ENCODE results near the gene DSC3.

Gene DSC3

DNA sequence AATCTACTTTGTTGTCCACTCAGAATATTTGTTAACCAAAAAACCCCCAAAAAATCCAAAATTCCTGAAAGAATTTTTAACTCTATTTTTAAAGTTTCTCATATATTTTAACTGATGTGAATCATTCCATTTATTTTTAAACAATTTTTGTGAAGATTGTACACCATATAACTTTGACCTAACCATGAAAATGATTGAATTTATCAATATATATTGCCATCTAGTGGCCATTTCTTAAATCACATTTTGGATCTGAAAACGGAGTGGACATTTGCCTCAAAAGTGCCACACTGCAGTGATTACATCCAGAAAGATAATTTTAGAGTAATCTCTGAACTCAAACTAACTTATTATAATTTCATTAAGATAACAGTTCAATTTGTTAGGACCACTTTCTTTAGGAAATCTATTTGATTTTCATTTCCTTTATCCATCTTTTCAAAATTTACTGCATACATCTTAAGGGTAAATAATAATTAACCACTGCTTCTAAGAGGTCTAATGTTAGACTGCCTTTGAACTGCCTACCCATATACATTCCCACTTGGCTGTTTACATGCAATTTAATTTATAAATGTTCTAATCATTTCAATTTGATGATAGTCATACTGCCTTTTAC is 71.1 kb downstream of the DSC3 start:
- no peak for DNase-seq (ENCODE audit: low read depth, low spot score)

DNA sequence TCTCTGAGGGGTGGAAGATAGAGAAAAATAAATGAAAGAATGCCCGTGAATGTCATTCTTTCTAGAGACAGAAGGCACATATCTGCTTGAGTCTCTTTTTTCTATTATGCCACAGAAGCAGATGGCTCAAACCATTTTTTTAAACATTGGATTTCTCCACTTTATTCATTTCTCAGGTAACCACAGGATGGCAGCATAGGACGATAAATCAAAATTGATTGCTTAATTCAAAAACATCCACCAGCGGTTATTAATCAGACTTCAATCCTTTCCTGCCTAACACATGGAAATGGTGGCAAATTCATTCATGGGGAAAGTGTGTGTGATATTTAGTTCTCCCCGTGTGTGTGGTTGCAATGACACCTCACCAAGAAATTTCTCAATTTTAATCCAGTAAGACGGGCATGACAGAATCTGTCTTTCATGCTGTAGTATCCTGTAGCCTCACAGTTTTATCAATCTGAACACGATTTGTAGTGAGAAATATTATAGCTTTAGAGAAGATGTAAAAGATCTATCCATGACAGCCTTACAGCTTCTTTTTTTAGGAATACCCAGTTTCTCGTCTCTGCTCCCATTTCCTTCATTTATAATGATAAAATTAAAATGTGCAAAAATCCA is 72.2 kb downstream of the DSC3 start:
- DNase-seq (ENCODE audit: low read depth, low spot score): no peak

GRCh38 chr18:30969670-30970170 is 72.8 kb downstream of the DSC3 start:
- no peak for DNase-seq (ENCODE audit: low read depth, low spot score)

GRCh38 chr18:30967701-30968100 is 74.8 kb downstream of the DSC3 start:
- no peak for DNase-seq (ENCODE audit: low read depth, low spot score)

DNA sequence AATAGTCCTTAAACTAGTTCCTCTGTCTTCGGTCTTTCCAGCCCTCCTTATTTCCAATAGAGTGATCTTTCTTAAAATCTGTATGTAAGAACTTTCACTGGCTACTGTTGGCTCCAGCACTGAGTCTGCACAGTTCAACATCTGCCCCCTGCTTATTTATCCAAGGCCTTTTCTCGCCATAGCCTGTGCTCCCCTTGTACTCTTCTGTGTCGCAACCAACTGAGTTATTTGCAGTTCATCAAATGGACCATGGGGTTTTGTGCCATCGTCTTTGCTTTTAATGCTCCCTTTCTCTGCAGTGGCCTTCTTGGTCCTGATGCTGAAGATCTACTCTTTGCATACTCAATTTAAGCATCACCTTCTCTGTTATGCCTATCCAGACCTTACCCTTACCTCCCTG is 77.3 kb downstream of the DSC3 start:
- DNase-seq (ENCODE audit: low read depth, low spot score): no peak

DNA sequence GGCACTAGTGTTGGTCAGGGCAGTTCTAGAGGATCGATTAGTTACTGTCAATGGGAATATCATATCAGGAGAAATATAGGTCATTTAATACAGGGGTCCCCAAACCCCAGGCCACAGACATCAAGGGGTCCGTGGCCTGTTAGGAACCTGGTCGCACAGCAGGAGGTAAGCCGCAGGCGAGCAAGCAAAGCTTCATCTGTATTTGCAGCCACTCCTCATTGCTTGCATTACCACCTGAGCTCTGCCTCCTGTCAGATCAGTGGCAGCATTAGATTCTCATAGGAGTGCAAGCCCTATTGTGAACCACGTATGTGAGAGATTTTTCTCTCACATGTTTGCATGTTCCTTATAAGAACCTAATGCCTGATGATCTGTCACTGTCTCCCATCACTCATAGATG is 81.9 kb downstream of the DSC3 start:
- no peak for DNase-seq (ENCODE audit: low read depth, low spot score)

DNA sequence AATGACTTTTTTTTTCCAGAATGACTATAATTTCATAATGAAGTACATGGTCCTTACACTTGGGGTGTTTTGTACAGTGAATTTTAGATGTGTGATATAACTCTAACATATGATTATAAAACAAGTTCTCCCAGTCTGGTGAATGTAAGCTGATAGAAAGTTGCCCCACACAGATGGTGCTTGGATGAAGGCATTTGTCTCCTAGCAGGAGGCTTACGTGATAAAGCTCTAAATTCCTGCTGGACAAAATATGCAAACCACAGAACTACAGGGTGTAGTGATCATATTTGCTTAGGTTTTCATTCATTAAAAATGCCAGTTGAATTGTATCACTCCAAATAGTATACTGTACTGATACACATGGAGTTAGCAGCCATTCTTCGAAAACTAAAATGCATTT is 85.5 kb downstream of the DSC3 start:
- no peak for DNase-seq (ENCODE audit: low read depth, low spot score)

- DNase-seq (ENCODE audit: low read depth, low spot score): no peak
These were observed 88.3 kb downstream of the DSC3 start for GRCh38 chr18:30954262-30954661.

DNA sequence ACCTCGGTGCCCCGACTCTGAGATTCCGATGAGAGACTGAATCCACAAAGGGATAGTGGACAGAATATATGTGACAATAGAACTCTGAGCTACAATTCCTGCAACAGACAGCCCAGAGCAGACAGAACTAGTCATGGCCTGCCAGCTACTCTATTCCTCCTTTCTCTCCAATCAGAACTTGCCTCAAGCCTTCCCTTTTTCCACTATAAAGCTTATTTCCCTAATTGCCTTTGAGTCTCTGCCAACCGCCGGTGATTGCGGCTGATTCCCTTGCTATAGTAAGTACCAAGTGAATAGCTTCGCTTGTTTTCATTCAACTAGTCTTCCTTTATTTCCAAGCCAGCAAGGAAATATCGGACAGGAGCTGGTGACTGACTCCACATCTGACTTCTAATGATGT is 96.8 kb downstream of the DSC3 start:
- DNase-seq (ENCODE audit: low read depth, low spot score): no peak

DNA sequence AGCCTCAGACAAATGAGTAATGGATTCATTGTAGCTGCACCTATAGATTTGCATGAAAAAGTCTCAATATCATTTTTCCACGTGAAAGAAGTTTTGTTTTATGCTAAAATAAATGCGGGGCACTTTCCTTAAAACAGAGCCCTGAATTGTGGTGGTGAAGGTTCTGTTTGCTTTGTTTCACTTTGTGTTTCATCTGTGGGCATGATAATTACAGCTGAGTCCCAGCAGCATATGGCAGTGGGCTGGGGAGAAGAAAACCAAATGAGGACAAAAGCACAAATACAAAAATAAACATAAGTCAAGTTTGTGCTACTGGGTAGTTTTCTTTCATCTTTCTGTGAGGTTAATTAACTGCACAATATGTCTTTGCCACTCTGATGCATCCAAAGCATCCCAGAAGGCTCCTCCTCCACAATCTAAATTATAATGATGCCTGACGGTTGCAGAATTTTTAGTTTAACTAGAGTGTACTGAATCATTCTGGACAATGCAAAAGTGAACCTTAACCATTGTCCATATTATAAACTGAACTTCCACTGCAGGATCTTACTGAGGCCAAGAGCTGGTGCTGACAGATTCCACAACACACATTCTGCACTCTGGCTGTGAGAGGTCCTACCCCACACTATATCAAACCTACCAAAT is 97.6 kb downstream of the DSC3 start:
- DNase-seq (ENCODE audit: low read depth, low spot score): no peak

DNA sequence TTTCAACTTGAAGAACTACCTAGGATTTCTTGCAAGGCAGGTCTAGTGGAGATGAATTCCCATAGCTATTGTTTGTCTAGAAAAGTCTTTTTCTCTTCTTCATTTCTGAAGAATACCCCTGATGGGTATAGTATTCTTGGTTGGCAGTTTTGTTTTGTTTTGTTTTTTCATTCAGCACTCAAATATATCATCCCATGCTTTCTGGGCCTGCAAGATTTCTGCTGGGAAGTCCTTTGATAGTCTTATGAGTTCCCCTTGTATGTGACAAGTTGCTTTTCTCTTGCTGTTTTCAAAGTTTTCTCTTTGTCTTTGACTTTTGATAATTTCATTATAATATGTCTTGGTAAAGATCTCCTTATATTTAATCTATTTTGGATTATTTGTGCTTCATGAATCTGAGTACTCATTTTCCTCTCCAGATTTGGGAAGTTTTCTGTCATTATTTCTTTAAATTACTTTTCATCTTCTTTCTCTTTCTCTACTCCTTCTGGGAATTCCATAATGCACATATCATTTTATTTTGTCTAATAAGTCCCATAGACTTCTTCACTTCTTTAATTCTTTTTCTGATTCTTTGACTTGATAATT is 101.5 kb downstream of the DSC3 start:
- no peak for DNase-seq (ENCODE audit: low read depth, low spot score)
